ENCODE data around the gene ARHGAP22.

Gene ARHGAP22

DNA sequence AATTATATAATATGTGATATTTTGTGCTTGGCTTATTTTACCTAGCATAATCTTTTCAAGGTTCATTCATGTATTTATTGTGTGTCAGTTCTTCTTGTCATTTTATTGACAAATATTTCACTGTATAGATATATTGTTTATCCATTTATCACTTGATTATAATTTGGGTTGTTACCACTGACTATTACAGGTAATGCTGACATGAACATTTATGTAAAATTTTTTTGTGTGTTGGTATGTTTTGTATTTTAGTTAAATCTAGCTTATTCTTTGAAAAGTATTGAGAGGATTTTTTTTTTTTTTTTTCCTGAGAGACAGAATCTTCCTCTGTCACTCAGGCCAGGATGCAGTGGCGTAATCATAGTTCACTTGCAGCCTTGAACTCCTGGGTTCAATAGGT, 190.7 kb downstream of the ARHGAP22 start:
- Histone ChIP-seq H3K4me3 (ENCODE audit: severe bottlenecking) (no peak overlapping the region), H3K9me3 (ENCODE audit: severe bottlenecking) (peaks cover 3% of the 10 kb centered on the region), H3K27me3 (ENCODE audit: insufficient read depth, poor library complexity, severe bottlenecking) (no peaks in the 10 kb centered on the region), H3K36me3 (ENCODE audit: low read depth) (peaks cover 14% of the 10 kb centered on the region), H3K4me1 (ENCODE audit: insufficient read depth, poor library complexity, severe bottlenecking) (peaks cover 26% of the 10 kb centered on the region), H3K27ac (ENCODE audit: poor library complexity, severe bottlenecking) (peak overlapping the region; percentile 48)
- TF ChIP-seq, protein P1, sequence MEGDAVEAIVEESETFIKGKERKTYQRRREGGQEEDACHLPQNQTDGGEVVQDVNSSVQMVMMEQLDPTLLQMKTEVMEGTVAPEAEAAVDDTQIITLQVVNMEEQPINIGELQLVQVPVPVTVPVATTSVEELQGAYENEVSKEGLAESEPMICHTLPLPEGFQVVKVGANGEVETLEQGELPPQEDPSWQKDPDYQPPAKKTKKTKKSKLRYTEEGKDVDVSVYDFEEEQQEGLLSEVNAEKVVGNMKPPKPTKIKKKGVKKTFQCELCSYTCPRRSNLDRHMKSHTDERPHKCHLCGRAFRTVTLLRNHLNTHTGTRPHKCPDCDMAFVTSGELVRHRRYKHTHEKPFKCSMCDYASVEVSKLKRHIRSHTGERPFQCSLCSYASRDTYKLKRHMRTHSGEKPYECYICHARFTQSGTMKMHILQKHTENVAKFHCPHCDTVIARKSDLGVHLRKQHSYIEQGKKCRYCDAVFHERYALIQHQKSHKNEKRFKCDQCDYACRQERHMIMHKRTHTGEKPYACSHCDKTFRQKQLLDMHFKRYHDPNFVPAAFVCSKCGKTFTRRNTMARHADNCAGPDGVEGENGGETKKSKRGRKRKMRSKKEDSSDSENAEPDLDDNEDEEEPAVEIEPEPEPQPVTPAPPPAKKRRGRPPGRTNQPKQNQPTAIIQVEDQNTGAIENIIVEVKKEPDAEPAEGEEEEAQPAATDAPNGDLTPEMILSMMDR (IDR thresholded peaks at IDR 0.05; ENCODE audit: poor library complexity, severe bottlenecking), result no peak
- ATAC-seq (ENCODE audit: low read depth) (no peak), DNase-seq (ENCODE audit: low spot score) (no peak)

DNA sequence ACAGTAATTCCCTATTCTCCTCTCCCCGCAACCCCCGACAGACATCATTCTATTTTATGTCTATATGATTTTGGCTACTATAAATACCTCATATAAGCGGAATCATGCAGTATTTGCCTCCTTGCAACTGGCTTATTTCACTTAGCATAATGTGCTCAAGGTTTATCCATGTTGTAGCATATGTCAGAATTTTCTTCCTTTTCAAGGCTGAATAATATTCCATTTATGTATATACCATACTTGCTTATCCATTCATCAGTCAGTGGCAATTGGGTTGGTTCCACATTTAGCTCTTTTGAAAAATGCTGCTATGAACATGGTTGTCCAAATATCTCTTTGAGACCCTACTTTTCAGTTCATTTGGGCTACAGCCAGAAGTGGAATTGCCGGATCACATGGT, 191.9 kb downstream of the ARHGAP22 start:
- DNase-seq (ENCODE audit: low spot score) (no peak), ATAC-seq (ENCODE audit: low read depth) (no peak)
- no peak overlapping the region for H3K4me3 ChIP-seq (ENCODE audit: severe bottlenecking)
- H3K27ac ChIP-seq (ENCODE audit: poor library complexity, severe bottlenecking), result no peak overlapping the region
- H3K27me3 ChIP-seq (ENCODE audit: insufficient read depth, poor library complexity, severe bottlenecking), result no peaks in the 10 kb centered on the region
- TF ChIP-seq, protein P1 (IDR thresholded peaks at IDR 0.05; ENCODE audit: poor library complexity, severe bottlenecking), result no peak
- H3K9me3 ChIP-seq (ENCODE audit: severe bottlenecking), result no peaks in the 10 kb centered on the region
- H3K36me3 ChIP-seq (ENCODE audit: low read depth), result peaks cover 14% of the 10 kb centered on the region
- peaks cover 25% of the 10 kb centered on the region for H3K4me1 ChIP-seq (ENCODE audit: insufficient read depth, poor library complexity, severe bottlenecking)

DNA sequence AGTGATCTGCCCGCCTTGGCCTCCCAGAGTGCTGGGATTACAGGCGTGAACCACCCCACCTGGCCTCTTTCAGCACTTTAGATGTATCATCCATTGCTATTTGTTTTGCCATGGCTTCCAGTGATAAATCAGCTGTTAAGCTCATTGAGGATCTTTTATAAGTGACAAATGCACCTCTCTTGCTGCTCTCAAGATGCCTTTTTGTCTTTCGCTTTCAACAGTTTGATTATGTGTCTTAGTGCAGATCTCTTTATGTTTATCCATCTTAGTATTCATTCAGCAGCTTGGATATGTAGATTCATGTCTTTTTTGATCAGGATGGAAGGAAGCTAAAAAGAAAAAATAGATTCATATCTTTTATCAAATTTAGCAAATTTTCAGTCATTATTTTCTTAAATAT, 192.8 kb downstream of the ARHGAP22 start:
- Histone ChIP-seq H3K36me3 (ENCODE audit: low read depth) (peaks cover 14% of the 10 kb centered on the region), H3K27ac (ENCODE audit: poor library complexity, severe bottlenecking) (no peak overlapping the region), H3K27me3 (ENCODE audit: insufficient read depth, poor library complexity, severe bottlenecking) (no peaks in the 10 kb centered on the region), H3K9me3 (ENCODE audit: severe bottlenecking) (no peaks in the 10 kb centered on the region), H3K4me3 (ENCODE audit: severe bottlenecking) (no peak overlapping the region), H3K4me1 (ENCODE audit: insufficient read depth, poor library complexity, severe bottlenecking) (peaks cover 16% of the 10 kb centered on the region)
- DNase-seq (ENCODE audit: low spot score) (no peak), ATAC-seq (ENCODE audit: low read depth) (no peak)
- TF ChIP-seq, protein P1 (IDR thresholded peaks at IDR 0.05; ENCODE audit: poor library complexity, severe bottlenecking), result no peak

DNA sequence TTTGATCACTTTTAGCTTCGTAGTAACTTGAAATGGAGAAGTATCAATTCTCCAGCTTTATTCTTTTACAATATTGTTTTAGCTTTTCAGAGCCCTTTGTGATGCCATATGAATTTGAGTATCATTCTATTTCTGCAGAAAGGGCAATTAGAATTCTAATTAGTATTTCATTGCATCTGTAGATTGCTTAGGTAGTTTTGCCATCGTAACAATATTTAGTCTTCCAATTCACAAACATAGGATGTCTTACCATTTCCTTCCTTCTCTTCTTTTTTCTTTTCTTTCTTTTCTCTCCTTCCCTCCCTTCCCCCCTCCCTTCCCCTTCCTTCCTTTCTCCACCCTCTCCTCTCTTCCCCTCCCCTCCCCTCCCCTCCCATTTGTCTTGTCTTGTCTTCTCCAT, 193.4 kb downstream of the ARHGAP22 start:
- no peak for DNase-seq (ENCODE audit: low spot score)
- no peaks in the 10 kb centered on the region for H3K27me3 ChIP-seq (ENCODE audit: insufficient read depth, poor library complexity, severe bottlenecking)
- H3K36me3 ChIP-seq (ENCODE audit: low read depth), result peaks cover 14% of the 10 kb centered on the region
- ATAC-seq (ENCODE audit: low read depth), result no peak
- no peak overlapping the region for H3K4me3 ChIP-seq (ENCODE audit: severe bottlenecking)
- peaks cover 10% of the 10 kb centered on the region for H3K4me1 ChIP-seq (ENCODE audit: insufficient read depth, poor library complexity, severe bottlenecking)
- no peaks in the 10 kb centered on the region for H3K9me3 ChIP-seq (ENCODE audit: severe bottlenecking)
- H3K27ac ChIP-seq (ENCODE audit: poor library complexity, severe bottlenecking), result no peak overlapping the region
- TF ChIP-seq, protein P1 (IDR thresholded peaks at IDR 0.05; ENCODE audit: poor library complexity, severe bottlenecking), result no peak

DNA sequence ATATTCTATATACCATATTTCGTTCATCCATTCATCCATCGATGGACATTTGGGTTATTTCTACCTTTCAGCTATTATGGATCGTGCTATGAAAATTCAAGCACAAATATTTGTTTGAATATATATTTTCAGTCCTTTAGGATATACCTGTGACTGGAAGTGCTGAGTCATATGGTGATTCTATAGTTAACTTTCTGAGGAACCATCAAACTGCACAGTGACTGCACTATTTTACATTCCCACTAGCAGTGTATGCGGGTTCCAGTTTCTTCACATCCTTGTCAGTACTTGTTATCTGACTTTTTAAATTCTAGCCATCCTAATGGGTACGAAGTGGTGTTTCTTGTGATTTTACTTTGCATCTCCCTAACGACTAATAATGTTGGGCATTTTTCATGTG, 194.4 kb downstream of the ARHGAP22 start:
- Histone ChIP-seq H3K4me1 (ENCODE audit: insufficient read depth, poor library complexity, severe bottlenecking) (peaks cover 15% of the 10 kb centered on the region), H3K4me3 (ENCODE audit: severe bottlenecking) (no peak overlapping the region), H3K27me3 (ENCODE audit: insufficient read depth, poor library complexity, severe bottlenecking) (no peaks in the 10 kb centered on the region), H3K36me3 (ENCODE audit: low read depth) (peaks cover 16% of the 10 kb centered on the region), H3K27ac (ENCODE audit: poor library complexity, severe bottlenecking) (no peak overlapping the region), H3K9me3 (ENCODE audit: severe bottlenecking) (no peaks in the 10 kb centered on the region)
- TF ChIP-seq, protein P1 (IDR thresholded peaks at IDR 0.05; ENCODE audit: poor library complexity, severe bottlenecking), result no peak
- DNase-seq (ENCODE audit: low spot score), result no peak
- no peak for ATAC-seq (ENCODE audit: low read depth)
